K562 (cell line): Measurements from ENCODE around the gene TNFAIP3.

Experiments used
- NFE2L1 ChIP-seq: fragments of 450-650 bp; IDR thresholded peaks from 2 replicates; pipeline ENCODE4 v1.6.1; 2016; ENCODE audit warnings: missing genetic modification characterization, low read depth, mild to moderate bottlenecking, missing compliant biosample characterization, moderate library complexity, borderline replicate concordance
- POLR2A ChIP-seq: fragments of 450-650 bp; conservative IDR thresholded peaks from 2 replicates; pipeline ENCODE4 v1.6.1; 2016
- RBM17 ChIP-seq: fragments of 200-400 bp; formaldehyde crosslinking; IDR thresholded peaks from 2 replicates; pipeline ENCODE4 v1.6.1; 2017; ENCODE audit warnings: low read depth, mild to moderate bottlenecking, low read length, borderline replicate concordance
- SRF ChIP-seq, 2 experiments: fragments of 250-450, 450-650 bp in 1 of 2; sonication (Bioruptor Pico) in 1 of 2; sonication (generic) in 1 of 2; formaldehyde crosslinking; IDR thresholded peaks; 2 replicates each; pipeline versions ENCODE4 v1.5.0 to v1.5.1; 2020 to 2022; ENCODE audit warnings: mild to moderate bottlenecking in 1 of 2, missing genetic modification reagents in 1 of 2
- SRSF9 ChIP-seq: fragments of 200-400 bp; formaldehyde crosslinking; IDR thresholded peaks from 2 replicates; pipeline ENCODE4 v1.6.1; 2017; ENCODE audit warnings: low read depth, low read length, borderline replicate concordance
- ZNF3 ChIP-seq: fragments of 250-450 bp; sonication (Bioruptor Pico); IDR thresholded peaks from 2 replicates; pipeline ENCODE4 v1.5.0; 2021; ENCODE audit warnings: mild to moderate bottlenecking, moderate library complexity
- TF ChIP-seq, protein P1 (sequence below): fragments of 250-450 bp; sonication (Bioruptor Pico); IDR thresholded peaks from 2 replicates; pipeline ENCODE4 v1.5.0; 2020; ENCODE audit warnings: mild to moderate bottlenecking

DNA sequence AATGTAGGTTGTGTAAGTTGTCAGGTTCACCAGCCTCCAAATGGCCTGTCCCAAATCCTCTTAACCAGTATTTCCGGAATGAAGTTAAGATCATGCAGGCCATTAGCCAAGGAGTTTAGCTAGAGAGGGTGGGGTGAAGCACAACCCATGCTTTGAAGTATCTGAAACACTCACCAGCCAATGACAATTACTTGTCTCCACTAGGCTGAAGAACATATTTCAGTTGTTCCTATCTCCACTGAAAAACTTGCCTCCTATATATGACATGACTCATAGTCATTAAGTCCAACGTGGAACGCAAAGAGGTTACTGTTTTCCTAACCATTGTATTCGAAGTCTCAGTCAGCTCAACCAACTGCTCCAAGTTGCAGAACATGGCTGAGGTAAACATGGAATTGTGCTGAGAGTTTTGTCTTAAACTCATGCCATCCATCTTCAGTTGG is 37.4 kb upstream of the TNFAIP3 start:
- TF ChIP-seq, protein P1, sequence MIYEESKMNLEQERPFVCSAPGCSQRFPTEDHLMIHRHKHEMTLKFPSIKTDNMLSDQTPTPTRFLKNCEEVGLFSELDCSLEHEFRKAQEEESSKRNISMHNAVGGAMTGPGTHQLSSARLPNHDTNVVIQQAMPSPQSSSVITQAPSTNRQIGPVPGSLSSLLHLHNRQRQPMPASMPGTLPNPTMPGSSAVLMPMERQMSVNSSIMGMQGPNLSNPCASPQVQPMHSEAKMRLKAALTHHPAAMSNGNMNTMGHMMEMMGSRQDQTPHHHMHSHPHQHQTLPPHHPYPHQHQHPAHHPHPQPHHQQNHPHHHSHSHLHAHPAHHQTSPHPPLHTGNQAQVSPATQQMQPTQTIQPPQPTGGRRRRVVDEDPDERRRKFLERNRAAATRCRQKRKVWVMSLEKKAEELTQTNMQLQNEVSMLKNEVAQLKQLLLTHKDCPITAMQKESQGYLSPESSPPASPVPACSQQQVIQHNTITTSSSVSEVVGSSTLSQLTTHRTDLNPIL (CRISPR knock-in tag), result no peak
- TF ChIP-seq NFE2L1 (tag) (no peak), SRSF9 (no peak), RBM17 (no peak), ZNF3 (CRISPR knock-in tag) (no peak), POLR2A (no peak), SRF (CRISPR knock-in tag; IDR thresholded peaks at IDR 0.05) (no peak)
